Osteoblast (primary cell): Measurements from ENCODE around the gene VMO1. TPM values are rescaled to one million over a fixed set of nuclear protein-coding genes. Genes with fewer than 3 reads are reported as not detected.

Experiments used
- DNase-seq: peaks from one replicate; pipeline ENCODE4 v3.0.0; 2011; ENCODE audit warnings: low spot score, mixed read lengths; ENCODE audit not compliant: insufficient read length; ENCODE audit errors: missing footprints
- H2AFZ ChIP-seq: 2 replicates; pipeline ENCODE4 v1.6.0; 2011; ENCODE audit warnings: mild to moderate bottlenecking, low read length
- H3K27ac ChIP-seq: 2 replicates; pipeline ENCODE4 v1.5.1; 2011; ENCODE audit warnings: mild to moderate bottlenecking, low read depth, low read length, moderate library complexity
- H3K27me3 ChIP-seq: 2 replicates; pipeline ENCODE4 v1.6.0; 2012; ENCODE audit warnings: mild to moderate bottlenecking, control low read depth, inconsistent platforms, low read length, moderate library complexity; ENCODE audit not compliant: insufficient read depth
- H3K36me3 ChIP-seq: 2 replicates; pipeline ENCODE4 v1.5.1; 2011; ENCODE audit warnings: mild to moderate bottlenecking, low read length, control low read depth, moderate library complexity; ENCODE audit not compliant: insufficient read depth
- H3K4me1 ChIP-seq: 2 replicates; pipeline ENCODE4 v1.5.1; 2011; ENCODE audit warnings: mild to moderate bottlenecking, low read length, control low read depth, moderate library complexity; ENCODE audit not compliant: insufficient read depth
- H3K4me2 ChIP-seq: 2 replicates; pipeline ENCODE4 v1.6.0; 2011; ENCODE audit warnings: mild to moderate bottlenecking, low read length; ENCODE audit not compliant: insufficient read depth
- H3K4me3 ChIP-seq: fragments of 200-600 bp; sonication (generic); 3 replicates; pipeline ENCODE4 v1.5.1; 2012; ENCODE audit warnings: mild to moderate bottlenecking, low read length, inconsistent platforms; ENCODE audit not compliant: insufficient read depth
- H3K79me2 ChIP-seq: 2 replicates; pipeline ENCODE4 v1.6.0; 2012; ENCODE audit warnings: mild to moderate bottlenecking, low read length, control low read depth, inconsistent platforms; ENCODE audit not compliant: insufficient read depth
- H3K9me3 ChIP-seq: 2 replicates; pipeline ENCODE4 v1.5.1; 2011; ENCODE audit warnings: low read depth, low read length, control low read depth
- H4K20me1 ChIP-seq: 2 replicates; pipeline ENCODE4 v1.6.0; 2012; ENCODE audit warnings: mild to moderate bottlenecking, low read length, control low read depth; ENCODE audit not compliant: insufficient read depth
- CTCF ChIP-seq: IDR thresholded peaks from 2 replicates; pipeline ENCODE4 v1.5.1; 2011; ENCODE audit warnings: mild to moderate bottlenecking, low read depth, low read length, moderate library complexity; ENCODE audit errors: extremely low read depth
- total RNA-seq: library from RNA; depleted of rRNA; stranded (reverse); fragments of >200 nt; gene quantifications from 2 replicates; pipeline ENCODE4 v1.2.3, GENCODE V29; 2012

VMO1 gene
- total RNA-seq, 1 donor, result not detected

GRCh38 chr17:4827399-4827798, 41.2 kb upstream of the VMO1 start:
- peak; percentile 3 for DNase-seq
- H3K36me3 ChIP-seq, result no peaks in the 10 kb centered on the region
- no peaks in the 10 kb centered on the region for H3K4me1 ChIP-seq
- H2AFZ ChIP-seq, result no peak overlapping the region
- no peaks in the 10 kb centered on the region for H3K79me2 ChIP-seq
- TF ChIP-seq CTCF, result no peak
- H3K4me2 ChIP-seq, result no peak overlapping the region
- H3K4me3 ChIP-seq, result no peak overlapping the region
- no peak overlapping the region for H3K27ac ChIP-seq
- no peaks in the 10 kb centered on the region for H3K9me3 ChIP-seq
- no peaks in the 10 kb centered on the region for H3K27me3 ChIP-seq
- H4K20me1 ChIP-seq, result no peaks in the 10 kb centered on the region

GRCh38 chr17:4823373-4824089, 37.4 kb upstream of the VMO1 start:
- H3K36me3 ChIP-seq, result no peaks in the 10 kb centered on the region
- no peaks in the 10 kb centered on the region for H4K20me1 ChIP-seq
- no peak for TF ChIP-seq CTCF
- H3K27ac ChIP-seq, result no peak overlapping the region
- peak; percentile 2 for DNase-seq
- H3K27me3 ChIP-seq, result no peaks in the 10 kb centered on the region
- H3K4me2 ChIP-seq, result no peak overlapping the region
- H2AFZ ChIP-seq, result no peak overlapping the region
- H3K4me3 ChIP-seq, result no peak overlapping the region
- no peaks in the 10 kb centered on the region for H3K4me1 ChIP-seq
- H3K9me3 ChIP-seq, result no peaks in the 10 kb centered on the region
- no peaks in the 10 kb centered on the region for H3K79me2 ChIP-seq

- no peaks in the 10 kb centered on the region for H3K9me3 ChIP-seq
- no peaks in the 10 kb centered on the region for H3K27me3 ChIP-seq
- no peaks in the 10 kb centered on the region for H3K79me2 ChIP-seq
- H3K4me1 ChIP-seq, result no peaks in the 10 kb centered on the region
- H2AFZ ChIP-seq, result no peak overlapping the region
- no peak overlapping the region for H3K4me2 ChIP-seq
- H3K36me3 ChIP-seq, result no peaks in the 10 kb centered on the region
- no peak overlapping the region for H3K4me3 ChIP-seq
- no peak for TF ChIP-seq CTCF
- H4K20me1 ChIP-seq, result no peaks in the 10 kb centered on the region
- DNase-seq, result peak; percentile 29
- H3K27ac ChIP-seq, result no peak overlapping the region
Observed at GRCh38 chr17:4822835-4823234, 36.7 kb upstream of the VMO1 start.

- Histone ChIP-seq H3K4me2 (no peak overlapping the region), H2AFZ (no peak overlapping the region), H3K27me3 (no peaks in the 10 kb centered on the region), H4K20me1 (no peaks in the 10 kb centered on the region), H3K9me3 (no peaks in the 10 kb centered on the region), H3K36me3 (peaks cover 6% of the 10 kb centered on the region), H3K79me2 (no peaks in the 10 kb centered on the region), H3K4me1 (no peaks in the 10 kb centered on the region), H3K4me3 (no peak overlapping the region), H3K27ac (no peak overlapping the region)
- DNase-seq, result no peak
- no peak for TF ChIP-seq CTCF
Observed at GRCh38 chr17:4818276-4818675, 32.1 kb upstream of the VMO1 start.
